ENCODE data around the gene ADRA2B.

The ADRA2B gene

GRCh38 chr2:96154506-96155380, 38.4 kb upstream of the ADRA2B start:
- no peak overlapping the region for H3K4me2 ChIP-seq
- H2AFZ ChIP-seq (ENCODE audit: low read depth): no peak overlapping the region
- TF ChIP-seq CTCF (conservative IDR thresholded peaks at IDR 0.05; ENCODE audit: low read depth, low read length): no peak
- no peaks in the 10 kb centered on the region for H3K36me3 ChIP-seq (ENCODE audit: insufficient read depth)
- H3K27me3 ChIP-seq (ENCODE audit: insufficient read depth, low read depth): no peaks in the 10 kb centered on the region
- H3K9ac ChIP-seq: no peak overlapping the region
- no peaks in the 10 kb centered on the region for H3K79me2 ChIP-seq (ENCODE audit: insufficient read depth, low read depth)
- no peaks in the 10 kb centered on the region for H4K20me1 ChIP-seq (ENCODE audit: insufficient read depth)
- H3K4me3 ChIP-seq (IDR thresholded peaks at IDR 0.05; ENCODE audit: insufficient read depth, low read depth, low read length): no peak overlapping the region
- peaks cover 19% of the 10 kb centered on the region for H3K4me1 ChIP-seq (ENCODE audit: low read depth, poor library complexity, severe bottlenecking)
- no peak overlapping the region for H3K27ac ChIP-seq

- H3K27ac ChIP-seq: no peak overlapping the region
- H3K36me3 ChIP-seq (ENCODE audit: insufficient read depth): no peaks in the 10 kb centered on the region
- H3K9ac ChIP-seq: no peak overlapping the region
- H4K20me1 ChIP-seq (ENCODE audit: insufficient read depth): no peaks in the 10 kb centered on the region
- H3K4me1 ChIP-seq (ENCODE audit: low read depth, poor library complexity, severe bottlenecking): peaks cover 19% of the 10 kb centered on the region
- H3K79me2 ChIP-seq (ENCODE audit: insufficient read depth, low read depth): no peaks in the 10 kb centered on the region
- TF ChIP-seq CTCF (conservative IDR thresholded peaks at IDR 0.05; ENCODE audit: low read depth, low read length): no peak
- no peak overlapping the region for H3K4me2 ChIP-seq
- no peaks in the 10 kb centered on the region for H3K27me3 ChIP-seq (ENCODE audit: insufficient read depth, low read depth)
- no peak overlapping the region for H3K4me3 ChIP-seq (IDR thresholded peaks at IDR 0.05; ENCODE audit: insufficient read depth, low read depth, low read length)
- no peak overlapping the region for H2AFZ ChIP-seq (ENCODE audit: low read depth)
Observed at GRCh38 chr2:96153991-96154431, 37.6 kb upstream of the ADRA2B start.

GRCh38 chr2:96153291-96153713, 36.9 kb upstream of the ADRA2B start:
- no peaks in the 10 kb centered on the region for H3K36me3 ChIP-seq (ENCODE audit: insufficient read depth)
- H3K9ac ChIP-seq: no peak overlapping the region
- H3K4me2 ChIP-seq: no peak overlapping the region
- TF ChIP-seq CTCF (conservative IDR thresholded peaks at IDR 0.05; ENCODE audit: low read depth, low read length): no peak
- no peaks in the 10 kb centered on the region for H4K20me1 ChIP-seq (ENCODE audit: insufficient read depth)
- H3K27me3 ChIP-seq (ENCODE audit: insufficient read depth, low read depth): no peaks in the 10 kb centered on the region
- H3K4me1 ChIP-seq (ENCODE audit: low read depth, poor library complexity, severe bottlenecking): peaks cover 19% of the 10 kb centered on the region
- no peak overlapping the region for H3K27ac ChIP-seq
- H3K4me3 ChIP-seq (IDR thresholded peaks at IDR 0.05; ENCODE audit: insufficient read depth, low read depth, low read length): no peak overlapping the region
- no peak overlapping the region for H2AFZ ChIP-seq (ENCODE audit: low read depth)
- no peaks in the 10 kb centered on the region for H3K79me2 ChIP-seq (ENCODE audit: insufficient read depth, low read depth)

GRCh38 chr2:96152304-96153161, 36.2 kb upstream of the ADRA2B start:
- H3K4me2 ChIP-seq: no peak overlapping the region
- no peak overlapping the region for H2AFZ ChIP-seq (ENCODE audit: low read depth)

More at GRCh38 chr2:96152304-96153161, 36.2 kb upstream of the ADRA2B start:
- peaks cover 26% of the 10 kb centered on the region for H3K4me1 ChIP-seq (ENCODE audit: low read depth, poor library complexity, severe bottlenecking)
- no peaks in the 10 kb centered on the region for H3K79me2 ChIP-seq (ENCODE audit: insufficient read depth, low read depth)
- no peaks in the 10 kb centered on the region for H4K20me1 ChIP-seq (ENCODE audit: insufficient read depth)
- no peak for TF ChIP-seq CTCF (conservative IDR thresholded peaks at IDR 0.05; ENCODE audit: low read depth, low read length)
- H3K9ac ChIP-seq: no peak overlapping the region
- H3K27me3 ChIP-seq (ENCODE audit: insufficient read depth, low read depth): no peaks in the 10 kb centered on the region
- H3K36me3 ChIP-seq (ENCODE audit: insufficient read depth): no peaks in the 10 kb centered on the region
- H3K4me3 ChIP-seq (IDR thresholded peaks at IDR 0.05; ENCODE audit: insufficient read depth, low read depth, low read length): no peak overlapping the region
- no peak overlapping the region for H3K27ac ChIP-seq
